ENCODE data around the gene CCDC198. TPM values are rescaled to one million over a fixed set of nuclear protein-coding genes. Genes with fewer than 3 reads are reported as not detected.

The CCDC198 gene
- total and polyA plus RNA-seq, 9 of the 15 experiments (the other 6 are each of a cell fraction or from before 2014, with no cell fraction given) = not detected

DNA sequence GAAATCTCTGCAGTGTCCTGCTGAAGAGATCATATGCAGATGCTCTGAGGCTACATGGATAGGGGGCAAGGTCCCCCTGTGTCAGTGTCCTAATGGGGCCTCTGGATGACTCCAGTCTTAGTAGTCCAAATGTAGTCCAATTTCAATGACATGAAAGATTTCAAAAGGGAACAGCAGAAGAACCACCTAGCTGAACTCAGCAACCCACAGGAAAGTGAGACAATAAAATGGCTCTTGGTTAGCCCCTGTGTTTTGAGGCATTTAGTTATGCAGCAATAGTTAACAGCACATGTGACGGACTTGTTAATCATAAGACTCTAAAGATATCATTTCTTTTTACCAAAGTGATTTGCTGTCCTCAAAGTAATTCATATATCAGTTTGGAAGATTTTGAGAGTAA lies 22.7 kb downstream of the CCDC198 start:
- FAIRE-seq (no peak), DNase-seq (ENCODE audit: extremely low read depth in 1 of 4, low spot score in 3 of 4) (no peak), ATAC-seq (no peak)
- Histone ChIP-seq H3K4me3 (no peak overlapping the region), H3K36me3 (ENCODE audit: control insufficient read depth, insufficient read depth, low read length) (no peaks in the 10 kb centered on the region), H3K27me3 (ENCODE audit: control insufficient read depth in 2 of 2, insufficient read depth in 2 of 2, low read length in 2 of 2) (no peaks in the 10 kb centered on the region), H2AFZ (ENCODE audit: low read depth, low read length) (no peak overlapping the region), H3K4me1 (replicated peaks in 1 of 2; ENCODE audit: control insufficient read depth in 2 of 2, insufficient read depth in 2 of 2, low read length in 2 of 2) (no peaks in the 10 kb centered on the region), H3K4me2 (ENCODE audit: insufficient read depth, low read length) (no peak overlapping the region), H3K9ac (ENCODE audit: insufficient read depth in 1 of 2, low read depth in 2 of 2, low read length in 2 of 2) (no peak overlapping the region), H3K9me3 (replicated peaks; ENCODE audit: control insufficient read depth, insufficient read depth, low read depth, low read length) (no peaks in the 10 kb centered on the region), H3K79me2 (ENCODE audit: control insufficient read depth, insufficient read depth, low read length) (no peaks in the 10 kb centered on the region), H3K27ac (ENCODE audit: extremely low read depth, low read depth, low read length) (no peak overlapping the region), H4K20me1 (replicated peaks; ENCODE audit: control insufficient read depth, insufficient read depth, low read length) (no peaks in the 10 kb centered on the region), H3K9me1 (ENCODE audit: control insufficient read depth, insufficient read depth, low read length) (no peaks in the 10 kb centered on the region)
- BruUV-seq (replicated peaks) = no TSS peak
- intact Hi-C loops (cut with micrococcal nuclease) (no loop called here), in situ Hi-C loops (cut with MboI) (no loop called here)
- CTCF ChIA-PET (ENCODE audit: low intra/inter-chr PET ratio) = no interaction called here
- POLR2A ChIA-PET = interaction anchor here (1.4 kb wide), 1 partner anchor 25 kb away, joined by 3 read pairs; no protein-coding TSS in a partner anchor
- 0% methylated on average over 1 of the region's 1 CpG for WGBS (ENCODE audit: insufficient coverage, low coverage, missing lambda C conversion rate)
- TF ChIP-seq FOXP1 (CRISPR knock-in tag; IDR thresholded peaks at IDR 0.05) = no peak
- TF ChIP-seq ZNF586 (CRISPR knock-in tag; conservative IDR thresholded peaks at IDR 0.05) = no peak
- TF ChIP-seq, protein P1, sequence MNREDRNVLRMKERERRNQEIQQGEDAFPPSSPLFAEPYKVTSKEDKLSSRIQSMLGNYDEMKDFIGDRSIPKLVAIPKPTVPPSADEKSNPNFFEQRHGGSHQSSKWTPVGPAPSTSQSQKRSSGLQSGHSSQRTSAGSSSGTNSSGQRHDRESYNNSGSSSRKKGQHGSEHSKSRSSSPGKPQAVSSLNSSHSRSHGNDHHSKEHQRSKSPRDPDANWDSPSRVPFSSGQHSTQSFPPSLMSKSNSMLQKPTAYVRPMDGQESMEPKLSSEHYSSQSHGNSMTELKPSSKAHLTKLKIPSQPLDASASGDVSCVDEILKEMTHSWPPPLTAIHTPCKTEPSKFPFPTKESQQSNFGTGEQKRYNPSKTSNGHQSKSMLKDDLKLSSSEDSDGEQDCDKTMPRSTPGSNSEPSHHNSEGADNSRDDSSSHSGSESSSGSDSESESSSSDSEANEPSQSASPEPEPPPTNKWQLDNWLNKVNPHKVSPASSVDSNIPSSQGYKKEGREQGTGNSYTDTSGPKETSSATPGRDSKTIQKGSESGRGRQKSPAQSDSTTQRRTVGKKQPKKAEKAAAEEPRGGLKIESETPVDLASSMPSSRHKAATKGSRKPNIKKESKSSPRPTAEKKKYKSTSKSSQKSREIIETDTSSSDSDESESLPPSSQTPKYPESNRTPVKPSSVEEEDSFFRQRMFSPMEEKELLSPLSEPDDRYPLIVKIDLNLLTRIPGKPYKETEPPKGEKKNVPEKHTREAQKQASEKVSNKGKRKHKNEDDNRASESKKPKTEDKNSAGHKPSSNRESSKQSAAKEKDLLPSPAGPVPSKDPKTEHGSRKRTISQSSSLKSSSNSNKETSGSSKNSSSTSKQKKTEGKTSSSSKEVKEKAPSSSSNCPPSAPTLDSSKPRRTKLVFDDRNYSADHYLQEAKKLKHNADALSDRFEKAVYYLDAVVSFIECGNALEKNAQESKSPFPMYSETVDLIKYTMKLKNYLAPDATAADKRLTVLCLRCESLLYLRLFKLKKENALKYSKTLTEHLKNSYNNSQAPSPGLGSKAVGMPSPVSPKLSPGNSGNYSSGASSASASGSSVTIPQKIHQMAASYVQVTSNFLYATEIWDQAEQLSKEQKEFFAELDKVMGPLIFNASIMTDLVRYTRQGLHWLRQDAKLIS (CRISPR knock-in tag; IDR thresholded peaks at IDR 0.05) = no peak
- TF ChIP-seq RREB1 (CRISPR knock-in tag; IDR thresholded peaks at IDR 0.05) = no peak
- TF ChIP-seq MCM3 (IDR thresholded peaks at IDR 0.05) = no peak
- TF ChIP-seq ADNP (tag; IDR thresholded peaks at IDR 0.05) = no peak
- TF ChIP-seq ZC3H4 (CRISPR knock-in tag; IDR thresholded peaks at IDR 0.05; ENCODE audit: borderline replicate concordance) = no peak
- TF ChIP-seq ZNF778 (CRISPR knock-in tag; IDR thresholded peaks at IDR 0.05) = no peak
- no peak for TF ChIP-seq CBX1 (IDR thresholded peaks at IDR 0.05; ENCODE audit: low read depth)
- TF ChIP-seq FIP1L1 (IDR thresholded peaks at IDR 0.05; ENCODE audit: low read depth, low read length, poor library complexity, severe bottlenecking) = no peak
- TF ChIP-seq HDAC6 (IDR thresholded peaks at IDR 0.05; ENCODE audit: low read depth, low read length) = no peak
- TF ChIP-seq DNMT1 (IDR thresholded peaks at IDR 0.05) = no peak
- TF ChIP-seq SIRT6 (IDR thresholded peaks at IDR 0.05; ENCODE audit: low read depth, low read length) = no peak
- no peak for TF ChIP-seq ZNF589 (CRISPR knock-in tag; IDR thresholded peaks at IDR 0.05; ENCODE audit: low read depth)
- no peak for TF ChIP-seq ARHGAP35 (IDR thresholded peaks at IDR 0.05; ENCODE audit: partially characterized antibody)
- no peak for TF ChIP-seq XRCC4 (IDR thresholded peaks at IDR 0.05; ENCODE audit: extremely low read depth, insufficient read depth, insufficient read length)

Data from K562 (cell line).